ENCODE results near the gene MAML3. TPM values are rescaled to one million over a fixed set of nuclear protein-coding genes. Genes with fewer than 3 reads are reported as not detected.
A peak's percentile ranks its signal among the peaks of the same experiment; 100 is the strongest.

Gene MAML3
- total and polyA plus RNA-seq, 10 donors: 0.63 to 18.4 (median 12.7) TPM

- TF ChIP-seq POLR2A (IDR thresholded peaks at IDR 0.05) (no peak), CTCF (IDR thresholded peaks at IDR 0.05 in 8 of 11, conservative IDR thresholded peaks at IDR 0.05 in 3 of 11) (no peak), POLR2AphosphoS5 (IDR thresholded peaks at IDR 0.05) (no peak)
- 44 to 66% (median 59%) methylated on average over 10 of the region's 10 CpGs for WGBS, 5 donors
- Histone ChIP-seq H3K4me1 (peaks cover 0 to 50% (median 12%) of the 10 kb centered on the region in 6 donors), H3K4me3 (no peak overlapping the region), H3K36me3 (no peaks in the 10 kb centered on the region), H3K27ac (peak overlapping the region in 2 of 8 donors; percentile 28 to 38), H3K27me3 (replicated peaks in 1 of 7) (no peaks in the 10 kb centered on the region), H3K9me3 (no peaks in the 10 kb centered on the region)
- intact Hi-C loops (cut with DNase I; ENCODE audit: low total_unique reads): no loop called here
- DNase-seq: no peak
Measured at GRCh38 chr4:139841464-139842195, 312.4 kb downstream of the MAML3 start.

GRCh38 chr4:139840773-139841172 is 313.2 kb downstream of the MAML3 start:
- no peaks in the 10 kb centered on the region for H3K27me3 ChIP-seq (replicated peaks in 1 of 7)
- no peak for TF ChIP-seq POLR2AphosphoS5 (IDR thresholded peaks at IDR 0.05)
- no peak for TF ChIP-seq CTCF (IDR thresholded peaks at IDR 0.05 in 8 of 11, conservative IDR thresholded peaks at IDR 0.05 in 3 of 11)
- no peak for TF ChIP-seq POLR2A (IDR thresholded peaks at IDR 0.05)
- peak overlapping the region in 2 of 8 donors; percentile 21 to 38 for H3K27ac ChIP-seq
- H3K9me3 ChIP-seq: no peaks in the 10 kb centered on the region
- no peak overlapping the region for H3K4me3 ChIP-seq
- H3K36me3 ChIP-seq: no peaks in the 10 kb centered on the region
- peaks cover 0 to 50% (median 12%) of the 10 kb centered on the region in 6 donors for H3K4me1 ChIP-seq
- 85 to 94% (median 93%) methylated on average over 2 of the region's 2 CpGs for WGBS, 5 donors
- DNase-seq: no peak
- intact Hi-C loops (cut with DNase I; ENCODE audit: low total_unique reads): no loop called here

GRCh38 chr4:139839403-139840031 is 314.5 kb downstream of the MAML3 start:
- WGBS, 5 donors: 77 to 94% (median 93%) methylated on average over 6 of the region's 6 CpGs
- TF ChIP-seq CTCF (IDR thresholded peaks at IDR 0.05 in 8 of 11, conservative IDR thresholded peaks at IDR 0.05 in 3 of 11) (no peak), POLR2AphosphoS5 (IDR thresholded peaks at IDR 0.05) (no peak), POLR2A (IDR thresholded peaks at IDR 0.05) (no peak)
- Histone ChIP-seq H3K27ac (no peak overlapping the region), H3K27me3 (replicated peaks in 1 of 7) (no peaks in the 10 kb centered on the region), H3K9me3 (no peaks in the 10 kb centered on the region), H3K4me3 (no peak overlapping the region), H3K4me1 (peaks cover 0 to 37% (median 12%) of the 10 kb centered on the region in 6 donors), H3K36me3 (no peaks in the 10 kb centered on the region)
- intact Hi-C loops (cut with DNase I; ENCODE audit: low total_unique reads): no loop called here
- DNase-seq: no peak

- Histone ChIP-seq H3K27me3 (replicated peaks in 1 of 7) (no peaks in the 10 kb centered on the region), H3K4me1 (peaks cover 0 to 30% (median 12%) of the 10 kb centered on the region in 6 donors), H3K27ac (no peak overlapping the region), H3K4me3 (no peak overlapping the region), H3K9me3 (no peaks in the 10 kb centered on the region), H3K36me3 (no peaks in the 10 kb centered on the region)
- WGBS, 5 donors: 95 to 96% (median 96%) methylated on average over 3 of the region's 3 CpGs
- intact Hi-C loops (cut with DNase I; ENCODE audit: low total_unique reads): no loop called here
- TF ChIP-seq CTCF (IDR thresholded peaks at IDR 0.05 in 8 of 11, conservative IDR thresholded peaks at IDR 0.05 in 3 of 11) (no peak), POLR2AphosphoS5 (IDR thresholded peaks at IDR 0.05) (no peak), POLR2A (IDR thresholded peaks at IDR 0.05) (no peak)
- DNase-seq: no peak
Measured at GRCh38 chr4:139838811-139839210, 315.2 kb downstream of the MAML3 start.

Data from spleen (tissue), 11 donors.